Gastroesophageal sphincter (tissue), 4 donors: ENCODE data around the gene CLOCK. TPM values are rescaled to one million over a fixed set of nuclear protein-coding genes. Genes with fewer than 3 reads are reported as not detected.

Experiments
- ATAC-seq: fragments of 150-250 bp; one replicate; pipeline ENCODE4 v1.9.1; 2016; ENCODE audit warnings: mild to moderate bottlenecking, moderate library complexity
- H3K27ac ChIP-seq, 4 donors: fragments of 200-600 bp; sonication (generic) in 3 of 4; 1 replicate in 3 of 4; 2 replicates in 1 of 4; pipeline ENCODE4 v1.5.1; 2016 to 2019
- H3K27me3 ChIP-seq: fragments of 200-600 bp; sonication (generic); one replicate; pipeline ENCODE4 v1.5.1; 2019
- H3K36me3 ChIP-seq, 2 donors: fragments of 200-600 bp; sonication (generic); one replicate each; pipeline ENCODE4 v1.5.1; 2019; ENCODE audit warnings: control low read depth in 1 of 2
- H3K4me1 ChIP-seq, 3 donors: fragments of 200-600 bp; sonication (generic); 1 replicate in 2 of 3; 2 replicates in 1 of 3; pipeline ENCODE4 v1.5.1; 2016 to 2019; ENCODE audit warnings: control low read depth in 2 of 3
- H3K4me3 ChIP-seq, 2 donors: fragments of 200-600 bp; sonication (generic); one replicate each; pipeline ENCODE4 v1.5.1; 2019; ENCODE audit warnings: mild to moderate bottlenecking in 1 of 2, moderate library complexity in 1 of 2
- H3K9me3 ChIP-seq, 3 donors: fragments of 200-600 bp; sonication (generic); one replicate each; pipeline ENCODE4 v1.5.1; 2017 to 2019; ENCODE audit warnings: control low read depth in 2 of 3
- EP300 ChIP-seq: sonication (generic); formaldehyde crosslinking; IDR thresholded peaks from one replicate; pipeline ENCODE4 v1.6.1; 2017; ENCODE audit warnings: antibody characterized with exemption, mild to moderate bottlenecking
- POLR2A ChIP-seq, 2 donors: fragments of 450-650 bp; IDR thresholded peaks; one replicate each; pipeline ENCODE4 v1.6.1; 2017; ENCODE audit warnings: antibody characterized with exemption in 2 of 2, mild to moderate bottlenecking in 2 of 2, moderate library complexity in 1 of 2
- POLR2AphosphoS5 ChIP-seq: sonication (generic); formaldehyde crosslinking; IDR thresholded peaks from one replicate; pipeline ENCODE4 v1.6.1; 2017; ENCODE audit warnings: antibody characterized with exemption
- WGBS, 2 donors: methylation state at CpG; one replicate each; pipeline ENCODE4 v1.1.5; 2018; ENCODE audit warnings: low coverage in 1 of 2; 5-methylcytosine and 5-hydroxymethylcytosine counted together
- total RNA-seq, 4 donors: library from RNA; depleted of rRNA; stranded (reverse); fragments of >200 nt; gene quantifications; one replicate each; pipeline ENCODE4 v1.1.0, GENCODE V29; 2016
- TF ChIP-seq, protein P1 (sequence below), 4 experiments: fragments of 200-600 bp in 2 of 4; fragments of 450-650 bp in 2 of 4; sonication (generic) in 1 of 4; IDR thresholded peaks; one replicate each; pipeline ENCODE4 v1.5.1; 2017 to 2019; ENCODE audit warnings: antibody characterized with exemption in 4 of 4, mild to moderate bottlenecking in 2 of 4, moderate library complexity in 2 of 4

The CLOCK gene
- total RNA-seq, 4 donors from 2014 or later = 30.0 to 55.7 (median 33.9) TPM

DNA sequence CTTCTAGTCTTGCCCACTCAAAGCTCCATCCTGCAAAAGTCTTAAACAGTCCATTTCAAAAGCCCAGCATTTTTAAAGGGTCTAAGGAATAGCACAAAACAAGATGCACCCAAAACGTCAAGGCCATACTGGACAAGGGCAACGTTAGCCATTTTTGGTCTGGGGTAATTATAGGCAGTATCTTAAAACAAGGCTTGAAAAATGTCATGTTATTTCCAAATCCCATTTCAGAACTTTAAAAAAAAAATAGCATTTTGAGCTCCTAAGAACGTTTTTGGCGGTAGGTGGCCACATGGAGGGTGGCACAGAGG lies 151.5 kb downstream of the CLOCK start:
- no peaks in the 10 kb centered on the region for H3K27me3 ChIP-seq
- WGBS, 2 donors = 0 to 4% methylated on average over 2 to 4 of the region's 4 CpGs
- no peaks in the 10 kb centered on the region for H3K9me3 ChIP-seq
- no peak for ATAC-seq
- no peaks in the 10 kb centered on the region for H3K36me3 ChIP-seq
- peak overlapping the region; percentile 94 to 100 (median 98) for H3K27ac ChIP-seq
- TF ChIP-seq, protein P1, sequence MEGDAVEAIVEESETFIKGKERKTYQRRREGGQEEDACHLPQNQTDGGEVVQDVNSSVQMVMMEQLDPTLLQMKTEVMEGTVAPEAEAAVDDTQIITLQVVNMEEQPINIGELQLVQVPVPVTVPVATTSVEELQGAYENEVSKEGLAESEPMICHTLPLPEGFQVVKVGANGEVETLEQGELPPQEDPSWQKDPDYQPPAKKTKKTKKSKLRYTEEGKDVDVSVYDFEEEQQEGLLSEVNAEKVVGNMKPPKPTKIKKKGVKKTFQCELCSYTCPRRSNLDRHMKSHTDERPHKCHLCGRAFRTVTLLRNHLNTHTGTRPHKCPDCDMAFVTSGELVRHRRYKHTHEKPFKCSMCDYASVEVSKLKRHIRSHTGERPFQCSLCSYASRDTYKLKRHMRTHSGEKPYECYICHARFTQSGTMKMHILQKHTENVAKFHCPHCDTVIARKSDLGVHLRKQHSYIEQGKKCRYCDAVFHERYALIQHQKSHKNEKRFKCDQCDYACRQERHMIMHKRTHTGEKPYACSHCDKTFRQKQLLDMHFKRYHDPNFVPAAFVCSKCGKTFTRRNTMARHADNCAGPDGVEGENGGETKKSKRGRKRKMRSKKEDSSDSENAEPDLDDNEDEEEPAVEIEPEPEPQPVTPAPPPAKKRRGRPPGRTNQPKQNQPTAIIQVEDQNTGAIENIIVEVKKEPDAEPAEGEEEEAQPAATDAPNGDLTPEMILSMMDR (IDR thresholded peaks at IDR 0.05) = peak in 2 of 4 experiments; percentile 18 to 42
- no peak for TF ChIP-seq POLR2A (IDR thresholded peaks at IDR 0.05)
- H3K4me3 ChIP-seq = peak overlapping the region; percentile 87 to 95
- peaks cover 2 to 36% (median 15%) of the 10 kb centered on the region in 3 donors for H3K4me1 ChIP-seq

DNA sequence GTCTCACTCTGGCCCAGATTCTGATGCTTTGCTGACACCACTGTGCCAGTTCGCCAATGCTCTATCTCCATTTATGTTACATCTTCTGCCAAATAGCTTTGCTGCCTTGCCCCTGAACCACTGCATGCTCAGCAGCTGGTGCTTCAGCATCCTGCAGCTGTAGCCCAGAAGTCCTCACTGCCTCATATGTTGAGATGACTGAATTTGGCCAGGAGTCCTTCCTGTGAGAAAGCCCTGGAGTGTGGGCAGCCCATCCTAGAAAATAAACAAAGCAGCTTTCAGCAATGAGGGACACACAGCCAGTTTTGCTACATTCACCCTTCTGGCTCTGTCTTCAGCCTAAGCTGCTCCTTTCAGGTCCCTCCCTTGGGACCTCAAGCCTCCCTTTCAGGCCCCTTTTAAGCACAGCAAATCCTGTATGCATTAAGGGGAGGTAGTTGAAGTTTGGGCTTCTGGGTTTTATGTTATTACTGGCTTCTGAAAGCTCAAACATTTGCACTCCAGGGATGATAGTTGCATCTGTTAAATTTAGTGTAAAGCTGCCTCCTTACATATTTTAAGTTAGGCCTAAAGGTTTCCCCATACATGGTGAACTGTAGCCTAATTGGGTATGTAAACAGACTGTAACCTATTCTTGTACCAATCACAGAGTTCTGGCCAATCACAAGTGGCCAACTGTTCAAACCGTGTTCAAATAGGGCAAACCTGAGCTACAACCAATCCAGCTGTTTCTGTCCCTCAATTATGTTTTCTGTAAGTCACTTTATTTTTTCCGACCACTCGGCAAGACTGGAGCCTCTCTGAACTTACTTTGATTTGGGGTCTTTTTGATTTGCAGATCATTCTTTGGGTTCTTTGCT lies 153.0 kb downstream of the CLOCK start:
- peaks cover 0 to 23% (median 7%) of the 10 kb centered on the region in 3 donors for H3K4me1 ChIP-seq
- ATAC-seq = no peak
- H3K9me3 ChIP-seq = no peaks in the 10 kb centered on the region
- no peaks in the 10 kb centered on the region for H3K36me3 ChIP-seq
- WGBS, 2 donors = 87 to 89% methylated on average over 2 to 4 of the region's 4 CpGs
- H3K4me3 ChIP-seq = no peak overlapping the region
- no peaks in the 10 kb centered on the region for H3K27me3 ChIP-seq
- TF ChIP-seq, protein P1 (IDR thresholded peaks at IDR 0.05) = no peak
- no peak overlapping the region for H3K27ac ChIP-seq

DNA sequence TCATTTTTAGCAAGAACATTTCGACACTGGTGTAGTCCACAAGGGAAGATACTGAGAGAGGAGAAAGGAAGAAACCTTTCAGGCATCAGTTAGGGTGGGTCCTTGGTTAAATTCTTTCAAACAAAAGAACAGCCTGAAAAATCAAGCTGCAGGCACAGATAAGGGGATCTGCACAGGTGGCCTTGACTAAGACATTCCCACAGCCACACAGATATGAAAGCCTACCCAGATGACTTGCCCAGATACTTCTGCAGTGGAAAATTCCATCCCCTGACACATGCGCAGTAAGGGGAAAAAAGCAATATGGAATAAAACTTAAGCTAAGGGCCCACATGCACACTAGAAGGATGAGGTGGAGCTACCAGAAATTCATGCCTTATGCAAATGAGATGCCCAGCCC lies 159.9 kb downstream of the CLOCK start:
- H3K4me1 ChIP-seq = no peaks in the 10 kb centered on the region
- no peak overlapping the region for H3K4me3 ChIP-seq
- no peaks in the 10 kb centered on the region for H3K36me3 ChIP-seq
- no peak overlapping the region for H3K27ac ChIP-seq
- ATAC-seq = no peak
- H3K9me3 ChIP-seq = no peaks in the 10 kb centered on the region
- WGBS, 2 donors = 80 to 91% methylated on average over 1 to 2 of the region's 2 CpGs
- TF ChIP-seq EP300 (no peak), POLR2A (IDR thresholded peaks at IDR 0.05) (no peak), POLR2AphosphoS5 (no peak)
- TF ChIP-seq, protein P1 (IDR thresholded peaks at IDR 0.05) = no peak
- H3K27me3 ChIP-seq = no peaks in the 10 kb centered on the region

DNA sequence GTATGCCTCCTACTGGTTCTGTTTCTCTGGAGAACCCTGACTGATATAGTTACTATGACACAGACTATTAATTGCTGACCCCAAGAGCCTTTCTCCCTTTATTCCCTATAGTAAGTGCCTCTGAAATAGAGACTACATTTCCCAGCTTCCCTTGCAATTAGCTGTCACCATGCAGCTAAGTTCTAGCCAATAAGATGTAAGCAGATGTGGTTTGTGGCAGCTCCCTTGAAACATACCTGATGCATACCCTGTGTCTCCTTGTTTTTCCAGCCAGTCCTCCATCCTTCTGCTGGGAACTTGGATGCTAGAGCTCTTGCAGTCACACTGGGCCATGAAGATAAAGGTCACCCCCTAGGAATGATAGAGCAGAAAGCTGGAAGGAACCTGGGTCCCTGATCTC lies 160.6 kb downstream of the CLOCK start:
- TF ChIP-seq, protein P1 (IDR thresholded peaks at IDR 0.05) = no peak
- no peak for TF ChIP-seq POLR2A (IDR thresholded peaks at IDR 0.05)
- no peak for TF ChIP-seq POLR2AphosphoS5
- TF ChIP-seq EP300 = no peak
- no peak overlapping the region for H3K27ac ChIP-seq
- no peaks in the 10 kb centered on the region for H3K9me3 ChIP-seq
- no peaks in the 10 kb centered on the region for H3K36me3 ChIP-seq
- ATAC-seq = no peak
- H3K4me1 ChIP-seq = no peaks in the 10 kb centered on the region
- no peaks in the 10 kb centered on the region for H3K27me3 ChIP-seq
- no peak overlapping the region for H3K4me3 ChIP-seq

DNA sequence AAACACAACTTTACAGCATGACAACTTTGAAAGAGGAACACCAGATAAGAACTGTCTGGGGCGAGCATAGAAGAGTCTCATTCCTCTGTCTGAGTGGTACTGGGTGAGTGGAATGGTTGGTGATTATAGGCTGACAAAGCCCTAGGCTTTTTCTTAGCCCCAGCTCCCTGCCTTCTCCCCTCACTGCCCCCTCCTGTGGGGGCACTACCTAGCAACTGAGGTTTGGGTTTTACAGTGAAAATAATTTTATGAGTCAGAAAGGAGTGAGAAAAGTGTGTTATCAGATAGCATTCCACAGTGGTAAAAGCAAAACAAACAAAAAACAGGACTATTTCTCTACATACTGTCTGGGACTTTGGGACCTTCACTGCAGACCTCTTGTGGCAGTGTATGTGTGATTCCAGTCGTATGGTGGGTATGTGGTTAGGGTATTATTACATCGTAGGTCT lies 161.5 kb downstream of the CLOCK start:
- 83 to 91% methylated on average over 1 to 3 of the region's 3 CpGs for WGBS, 2 donors

More for the DNA sequence above, 161.5 kb downstream of the CLOCK start:
- TF ChIP-seq POLR2A (IDR thresholded peaks at IDR 0.05) (no peak), POLR2AphosphoS5 (no peak), EP300 (no peak)
- TF ChIP-seq, protein P1 (IDR thresholded peaks at IDR 0.05) = no peak
- Histone ChIP-seq H3K4me1 (no peaks in the 10 kb centered on the region), H3K27ac (no peak overlapping the region), H3K4me3 (no peak overlapping the region), H3K9me3 (no peaks in the 10 kb centered on the region), H3K36me3 (no peaks in the 10 kb centered on the region), H3K27me3 (no peaks in the 10 kb centered on the region)
- no peak for ATAC-seq
